ENCODE data around the gene GLB1L2. TPM values are rescaled to one million over a fixed set of nuclear protein-coding genes. Genes with fewer than 3 reads are reported as not detected.

Gene GLB1L2
- polyA plus RNA-seq, 1 experiment = 0.18 TPM

GRCh38 chr11:134417871-134418840 is 86.4 kb downstream of the GLB1L2 start:
- Histone ChIP-seq H3K36me3 (ENCODE audit: control insufficient read depth, insufficient read depth, low read length) (no peaks in the 10 kb centered on the region), H3K4me3 (ENCODE audit: low read depth, low read length) (no peak overlapping the region), H3K27me3 (ENCODE audit: control insufficient read depth, insufficient read depth, low read length) (peaks cover 6% of the 10 kb centered on the region)
- ChIA-PET CTCF (no interaction called here), POLR2A (no interaction called here)
- DNase-seq (ENCODE audit: low read depth) = no peak
- TF ChIP-seq, protein P1, sequence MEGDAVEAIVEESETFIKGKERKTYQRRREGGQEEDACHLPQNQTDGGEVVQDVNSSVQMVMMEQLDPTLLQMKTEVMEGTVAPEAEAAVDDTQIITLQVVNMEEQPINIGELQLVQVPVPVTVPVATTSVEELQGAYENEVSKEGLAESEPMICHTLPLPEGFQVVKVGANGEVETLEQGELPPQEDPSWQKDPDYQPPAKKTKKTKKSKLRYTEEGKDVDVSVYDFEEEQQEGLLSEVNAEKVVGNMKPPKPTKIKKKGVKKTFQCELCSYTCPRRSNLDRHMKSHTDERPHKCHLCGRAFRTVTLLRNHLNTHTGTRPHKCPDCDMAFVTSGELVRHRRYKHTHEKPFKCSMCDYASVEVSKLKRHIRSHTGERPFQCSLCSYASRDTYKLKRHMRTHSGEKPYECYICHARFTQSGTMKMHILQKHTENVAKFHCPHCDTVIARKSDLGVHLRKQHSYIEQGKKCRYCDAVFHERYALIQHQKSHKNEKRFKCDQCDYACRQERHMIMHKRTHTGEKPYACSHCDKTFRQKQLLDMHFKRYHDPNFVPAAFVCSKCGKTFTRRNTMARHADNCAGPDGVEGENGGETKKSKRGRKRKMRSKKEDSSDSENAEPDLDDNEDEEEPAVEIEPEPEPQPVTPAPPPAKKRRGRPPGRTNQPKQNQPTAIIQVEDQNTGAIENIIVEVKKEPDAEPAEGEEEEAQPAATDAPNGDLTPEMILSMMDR (IDR thresholded peaks at IDR 0.05; ENCODE audit: insufficient read depth, low read depth, low read length) = no peak

- Histone ChIP-seq H3K36me3 (ENCODE audit: control insufficient read depth, insufficient read depth, low read length) (no peaks in the 10 kb centered on the region), H3K4me3 (ENCODE audit: low read depth, low read length) (no peak overlapping the region), H3K27me3 (ENCODE audit: control insufficient read depth, insufficient read depth, low read length) (no peaks in the 10 kb centered on the region)
- ChIA-PET POLR2A (no interaction called here), CTCF (no interaction called here)
- no peak for DNase-seq (ENCODE audit: low read depth)
- TF ChIP-seq, protein P1 (IDR thresholded peaks at IDR 0.05; ENCODE audit: insufficient read depth, low read depth, low read length) = no peak
Measured at GRCh38 chr11:134423106-134423505, 91.3 kb downstream of the GLB1L2 start.

- Histone ChIP-seq H3K27me3 (ENCODE audit: control insufficient read depth, insufficient read depth, low read length) (no peaks in the 10 kb centered on the region), H3K36me3 (ENCODE audit: control insufficient read depth, insufficient read depth, low read length) (no peaks in the 10 kb centered on the region), H3K4me3 (ENCODE audit: low read depth, low read length) (no peak overlapping the region)
- no peak for DNase-seq (ENCODE audit: low read depth)
- TF ChIP-seq, protein P1 (IDR thresholded peaks at IDR 0.05; ENCODE audit: insufficient read depth, low read depth, low read length) = no peak
- CTCF ChIA-PET = no interaction called here
- POLR2A ChIA-PET = no interaction called here
Measured at GRCh38 chr11:134425413-134425812, 93.6 kb downstream of the GLB1L2 start.

Other genes starting within 250 kb of the GLB1L2 start
- gene NCAPD3, start 108.0 kb upstream of the GLB1L2 start, polyA plus RNA-seq (2011; rRNA removed) = 17.6 and 18.1 TPM in 2 replicates
- 44.6 and 48.8 TPM in 2 replicates for gene VPS26B, start 107.3 kb upstream of the GLB1L2 start, polyA plus RNA-seq (2011; rRNA removed)
- gene THYN1, start 78.6 kb upstream of the GLB1L2 start, polyA plus RNA-seq (2011; rRNA removed) = 38.2 and 57.4 TPM in 2 replicates
- gene ACAD8, start 78.4 kb upstream of the GLB1L2 start, polyA plus RNA-seq (2011; rRNA removed) = 17.4 and 19.4 TPM in 2 replicates
- not detected in 2 replicates for gene GLB1L3, start 55.6 kb upstream of the GLB1L2 start, polyA plus RNA-seq (2011; rRNA removed)
- not detected in 2 replicates for gene B3GAT1, start 80.3 kb downstream of the GLB1L2 start, polyA plus RNA-seq (2011; rRNA removed)